Neural progenitor cell (in vitro differentiated cells): ENCODE results near the gene RBM12. TPM values are rescaled to one million over a fixed set of nuclear protein-coding genes. Genes with fewer than 3 reads are reported as not detected.

Source experiments
- DNase-seq: peaks from one replicate; pipeline ENCODE4 v3.0.0-alpha.2; 2016; ENCODE audit warnings: low spot score
- H2AFZ ChIP-seq: fragments of 200-600 bp; sonication (generic); replicated peaks from 2 replicates; pipeline ENCODE4 v1.6.1; 2016; ENCODE audit warnings: antibody characterized with exemption
- H3F3A ChIP-seq: fragments of 200-600 bp; sonication (generic); 2 replicates; pipeline ENCODE4 v1.6.1; 2016; ENCODE audit warnings: antibody characterized with exemption, low read depth
- H3K27ac ChIP-seq: fragments of 200-600 bp; sonication (generic); 2 replicates; pipeline ENCODE4 v1.5.1; 2016; ENCODE audit warnings: mild to moderate bottlenecking
- H3K27me3 ChIP-seq: fragments of 200-600 bp; sonication (generic); 2 replicates; pipeline ENCODE4 v1.6.1; 2016; ENCODE audit warnings: mild to moderate bottlenecking, moderate library complexity
- H3K36me3 ChIP-seq: fragments of 200-600 bp; sonication (generic); 2 replicates; pipeline ENCODE4 v1.5.1; 2016
- H3K4me1 ChIP-seq: fragments of 200-600 bp; sonication (generic); 2 replicates; pipeline ENCODE4 v1.6.1; 2016; ENCODE audit warnings: mixed run types
- H3K4me2 ChIP-seq: fragments of 200-600 bp; sonication (generic); 2 replicates; pipeline ENCODE4 v1.6.1; 2016
- H3K4me3 ChIP-seq: fragments of 200-600 bp; sonication (generic); 2 replicates; pipeline ENCODE4 v1.5.1; 2016
- H3K79me2 ChIP-seq: fragments of 200-600 bp; sonication (generic); 2 replicates; pipeline ENCODE4 v1.6.1; 2016; ENCODE audit warnings: low read depth
- H3K9ac ChIP-seq: fragments of 200-600 bp; sonication (generic); 2 replicates; pipeline ENCODE4 v1.6.1; 2016
- H3K9me3 ChIP-seq: fragments of 200-600 bp; sonication (generic); 2 replicates; pipeline ENCODE4 v1.5.1; 2016; ENCODE audit warnings: low read depth
- H4K20me1 ChIP-seq: fragments of 200-600 bp; sonication (generic); 2 replicates; pipeline ENCODE4 v1.6.1; 2016; ENCODE audit warnings: low read depth
- H3K27ac Mint-ChIP-seq: 3 replicates; pipeline ENCODE4 v1.8.0; 2021; ENCODE audit warnings: mixed read lengths
- H3K27me3 Mint-ChIP-seq: 2 replicates; pipeline ENCODE4 v1.8.0; 2022; ENCODE audit warnings: low read depth, mild to moderate bottlenecking, inconsistent platforms, moderate library complexity, mixed read lengths; ENCODE audit not compliant: insufficient read depth
- H3K36me3 Mint-ChIP-seq: 3 replicates; pipeline ENCODE4 v1.8.0; 2021; ENCODE audit warnings: mixed read lengths
- H3K4me1 Mint-ChIP-seq: 3 replicates; pipeline ENCODE4 v1.8.0; 2021; ENCODE audit warnings: mixed read lengths
- H3K4me3 Mint-ChIP-seq: 3 replicates; pipeline ENCODE4 v1.8.0; 2021; ENCODE audit warnings: mild to moderate bottlenecking, moderate library complexity, mixed read lengths
- H3K9me3 Mint-ChIP-seq: 3 replicates; pipeline ENCODE4 v1.8.0; 2020; ENCODE audit warnings: mixed read lengths
- CTCF ChIP-seq: fragments of 200-600 bp; sonication (generic); IDR thresholded peaks from 2 replicates; pipeline ENCODE4 v1.5.1; 2017; ENCODE audit warnings: antibody characterized with exemption, mild to moderate bottlenecking
- EZH2 ChIP-seq: fragments of 200-600 bp; sonication (generic); IDR thresholded peaks from 2 replicates; pipeline ENCODE4 v1.6.1; 2017; ENCODE audit warnings: antibody characterized with exemption, mild to moderate bottlenecking, moderate library complexity
- EZH2phosphoT487 ChIP-seq: fragments of 200-600 bp; sonication (generic); IDR thresholded peaks from 2 replicates; pipeline ENCODE4 v1.6.1; 2017; ENCODE audit warnings: antibody characterized with exemption
- total RNA-seq: library from RNA; depleted of rRNA; stranded (reverse); fragments of >200 nt; gene quantifications from 2 replicates; pipeline ENCODE4 v1.2.3, GENCODE V29; 2015; ENCODE audit warnings: low replicate concordance

The RBM12 gene
- total RNA-seq, 1 donor from 2014 or later: 112 TPM

DNA sequence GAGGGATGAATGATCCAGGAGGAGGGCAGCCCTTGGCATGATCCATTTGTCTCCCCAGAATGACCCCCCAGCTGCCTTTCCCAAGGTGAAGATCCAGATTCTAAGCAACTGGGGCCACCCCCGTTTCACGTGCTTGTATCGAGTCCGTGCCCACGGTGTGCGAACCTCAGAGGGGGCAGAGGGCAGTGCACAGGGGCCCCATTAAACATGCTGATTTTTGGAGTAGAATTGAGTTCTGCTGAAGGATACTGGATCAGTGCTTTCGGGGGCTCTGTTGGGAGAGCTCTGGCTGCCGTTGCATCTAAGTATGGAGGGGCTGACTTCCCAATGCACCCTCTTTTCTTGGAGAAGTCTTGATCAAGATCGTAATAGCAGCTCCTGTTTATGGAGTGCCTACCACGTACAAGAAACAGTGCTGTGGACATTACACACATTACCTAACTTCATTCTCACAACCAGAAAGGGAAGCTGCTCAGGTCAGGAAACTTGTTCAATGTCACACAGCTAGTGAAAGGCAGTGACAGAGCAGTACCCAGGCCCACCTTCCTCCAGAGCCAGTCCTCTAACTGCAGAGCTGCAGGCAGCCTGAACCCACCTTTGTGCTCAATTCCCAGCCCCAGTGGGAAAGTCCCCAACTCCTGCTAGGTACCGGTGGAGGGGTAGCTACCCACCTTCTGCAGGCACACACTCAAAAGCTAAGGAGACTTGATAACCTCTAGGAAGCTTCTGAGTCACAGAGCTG, 43.7 kb downstream of the RBM12 start:
- Histone ChIP-seq H3K4me2 (no peak overlapping the region), H3K27me3 (peaks cover 11% of the 10 kb centered on the region), H3K9ac (no peak overlapping the region), H3K79me2 (no peaks in the 10 kb centered on the region), H2AFZ (no peak overlapping the region), H3K4me1 (peaks cover 14% of the 10 kb centered on the region), H3K9me3 (no peaks in the 10 kb centered on the region), H3F3A (peaks cover 72% of the 10 kb centered on the region), H4K20me1 (peaks cover 3% of the 10 kb centered on the region), H3K4me3 (no peak overlapping the region), H3K36me3 (peaks cover 7% of the 10 kb centered on the region), H3K27ac (peak overlapping the region; percentile 54)
- no peak for DNase-seq
- TF ChIP-seq CTCF (no peak), EZH2phosphoT487 (no peak), EZH2 (no peak)
- Mint-ChIP-seq H3K27ac (no peak overlapping the region), H3K36me3 (peaks cover 20% of the 10 kb centered on the region), H3K4me3 (no peak overlapping the region), H3K4me1 (peaks cover 19% of the 10 kb centered on the region), H3K9me3 (no peaks in the 10 kb centered on the region), H3K27me3 (peaks cover 2% of the 10 kb centered on the region)

GRCh38 chr20:35619196-35620095, 45.3 kb downstream of the RBM12 start:
- Histone ChIP-seq H3K4me1 (peaks cover 14% of the 10 kb centered on the region), H3K4me3 (peak overlapping the region; percentile 46), H3K36me3 (peaks cover 3% of the 10 kb centered on the region), H3K9me3 (no peaks in the 10 kb centered on the region), H2AFZ (peak overlapping the region; percentile 52), H3K79me2 (no peaks in the 10 kb centered on the region), H3K27ac (no peak overlapping the region), H3K9ac (no peak overlapping the region), H3F3A (peaks cover 79% of the 10 kb centered on the region), H4K20me1 (peaks cover 3% of the 10 kb centered on the region), H3K4me2 (peak overlapping the region; percentile 94), H3K27me3 (peaks cover 15% of the 10 kb centered on the region)
- peak; percentile 96 for DNase-seq
- peak overlapping the region; percentile 91 for H3K4me3 Mint-ChIP-seq
- H3K4me1 Mint-ChIP-seq: peaks cover 22% of the 10 kb centered on the region
- H3K9me3 Mint-ChIP-seq: no peaks in the 10 kb centered on the region
- no peak overlapping the region for H3K27ac Mint-ChIP-seq
- TF ChIP-seq CTCF (peak; percentile 72), EZH2 (no peak), EZH2phosphoT487 (no peak)
- H3K27me3 Mint-ChIP-seq: peaks cover 5% of the 10 kb centered on the region
- H3K36me3 Mint-ChIP-seq: peaks cover 13% of the 10 kb centered on the region

- Histone ChIP-seq H2AFZ (peak overlapping the region; percentile 52), H3K79me2 (no peaks in the 10 kb centered on the region), H3K4me2 (peak overlapping the region; percentile 94), H3K27ac (no peak overlapping the region), H3K4me3 (peak overlapping the region; percentile 46), H4K20me1 (peaks cover 3% of the 10 kb centered on the region), H3K9me3 (no peaks in the 10 kb centered on the region), H3K36me3 (peaks cover 3% of the 10 kb centered on the region), H3F3A (peaks cover 75% of the 10 kb centered on the region), H3K9ac (no peak overlapping the region), H3K4me1 (peaks cover 14% of the 10 kb centered on the region), H3K27me3 (peaks cover 15% of the 10 kb centered on the region)
- Mint-ChIP-seq H3K36me3 (peaks cover 13% of the 10 kb centered on the region), H3K4me3 (peak overlapping the region; percentile 91), H3K27ac (no peak overlapping the region), H3K9me3 (no peaks in the 10 kb centered on the region), H3K27me3 (peaks cover 11% of the 10 kb centered on the region), H3K4me1 (peaks cover 22% of the 10 kb centered on the region)
- TF ChIP-seq EZH2 (no peak), CTCF (no peak), EZH2phosphoT487 (no peak)
- peak; percentile 57 for DNase-seq
Observed at GRCh38 chr20:35618263-35619131, 46.2 kb downstream of the RBM12 start.
